Stimulated activated CD4-positive, alpha-beta T cell treated with anti-CD3 and anti-CD28 coated beads, Interleukin-1b, Interleukin-23, amount 100 ng/mL, for 48 hours (primary cell): ENCODE measurements around the gene ARL4D.
A peak's percentile ranks its signal among the peaks of the same experiment; 100 is the strongest.
"Not testable (repeated sequence)": the region's sequence is repeated elsewhere in the genome, so short reads cannot be mapped to it uniquely, and the experiment has no call there.

Experiments used
- DNase-seq: peaks from one replicate; pipeline ENCODE4 v3.0.0-alpha.2; 2020

The ARL4D gene

DNA sequence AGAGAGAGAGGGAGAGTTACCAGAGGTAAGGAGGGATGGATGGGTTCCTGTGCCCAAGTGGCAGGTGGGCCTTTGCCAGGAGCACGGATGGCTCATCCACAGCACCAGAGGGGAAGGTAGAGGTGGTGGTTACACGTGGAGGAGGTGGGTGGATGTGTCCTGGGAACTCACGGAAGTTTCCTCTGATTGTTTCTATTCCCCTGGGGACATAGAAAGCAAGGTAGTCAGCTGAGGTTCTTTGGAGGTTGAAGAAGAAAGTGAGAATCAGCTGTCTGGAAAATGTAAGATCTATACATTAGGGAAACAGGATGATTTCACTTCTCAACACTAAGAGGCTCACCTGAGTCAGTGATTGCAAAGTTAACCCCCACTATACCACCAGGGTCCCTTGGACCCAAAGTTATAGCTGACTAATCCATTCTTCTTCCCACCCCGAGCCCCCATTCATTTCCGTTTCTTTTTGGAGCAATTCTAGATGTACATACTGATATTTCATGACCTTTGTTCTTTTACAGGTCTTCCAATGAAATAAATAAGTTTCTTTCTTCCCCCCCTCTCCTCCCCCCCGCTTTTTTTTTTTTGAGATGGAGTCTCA is 27.5 kb upstream of the ARL4D start:
- DNase-seq: no peak

DNA sequence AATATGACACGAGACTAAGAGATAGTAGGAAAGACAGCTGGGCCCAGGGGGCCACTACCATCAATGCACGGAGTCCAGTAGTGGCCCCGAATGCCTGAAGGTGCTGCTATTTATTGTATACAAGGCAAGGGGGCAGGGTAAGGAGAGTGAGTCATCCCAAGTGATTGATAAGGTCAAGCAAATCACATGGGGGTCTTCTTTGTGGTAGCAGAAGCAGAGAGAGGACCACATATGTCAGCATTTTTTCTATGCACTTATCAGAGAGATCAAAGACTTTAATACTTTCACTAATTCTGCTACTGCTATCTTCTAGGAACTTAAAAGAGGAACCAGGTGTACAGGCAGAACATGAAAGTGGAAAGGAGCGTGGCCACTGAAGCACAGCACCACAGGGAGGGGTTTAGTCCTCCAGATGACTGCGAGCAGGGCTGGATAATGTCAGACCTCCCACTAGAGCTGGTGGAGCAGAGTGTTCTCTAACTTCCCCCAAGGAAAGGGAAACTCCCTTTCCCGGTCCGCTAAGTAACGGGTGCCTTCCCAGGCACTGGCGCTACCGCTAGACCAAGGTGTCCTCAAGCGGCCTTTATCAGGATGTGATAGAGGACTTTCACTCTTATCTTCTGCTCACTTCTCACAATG is 26.4 kb upstream of the ARL4D start:
- no peak for DNase-seq

DNA sequence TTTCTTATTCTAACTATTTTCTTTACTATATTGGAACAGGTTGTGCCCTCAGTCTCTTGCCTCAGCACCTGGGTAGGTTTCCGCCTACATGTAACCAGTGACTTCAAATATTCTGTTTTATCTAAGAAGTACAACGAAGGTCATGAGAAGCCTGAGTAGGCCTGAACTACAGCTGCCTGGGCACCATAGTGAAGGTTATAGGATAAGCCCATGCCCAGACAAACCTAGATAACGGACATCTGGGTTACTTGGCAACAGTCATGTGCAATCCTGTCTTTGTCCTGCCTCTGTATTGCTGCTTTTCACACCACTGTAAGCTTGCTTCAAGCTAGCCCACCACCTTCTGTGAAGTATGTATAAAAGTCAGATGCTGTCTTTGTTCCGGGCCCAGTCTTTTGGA is 25.4 kb upstream of the ARL4D start:
- no peak for DNase-seq

DNA sequence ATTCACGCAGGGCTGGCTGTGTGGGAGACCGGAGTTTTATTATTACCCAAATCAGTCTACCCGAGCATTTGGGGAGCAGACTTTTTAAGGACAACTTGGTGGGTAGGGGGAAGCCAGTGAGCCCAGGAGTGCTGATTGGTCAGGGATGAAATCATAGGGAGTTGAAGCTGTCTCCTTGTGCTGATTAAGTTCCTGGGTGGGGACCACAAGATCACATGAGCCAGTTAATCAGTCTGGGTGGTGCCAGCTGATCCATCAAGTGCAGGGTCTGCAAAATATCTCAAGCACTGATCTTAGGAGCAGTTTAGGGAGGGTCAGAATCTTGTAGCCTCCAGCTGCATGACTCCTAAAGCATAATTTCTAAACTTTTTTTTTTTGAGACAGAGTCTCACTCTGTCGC is 22.9 kb upstream of the ARL4D start:
- DNase-seq: not testable (repeated sequence)

DNA sequence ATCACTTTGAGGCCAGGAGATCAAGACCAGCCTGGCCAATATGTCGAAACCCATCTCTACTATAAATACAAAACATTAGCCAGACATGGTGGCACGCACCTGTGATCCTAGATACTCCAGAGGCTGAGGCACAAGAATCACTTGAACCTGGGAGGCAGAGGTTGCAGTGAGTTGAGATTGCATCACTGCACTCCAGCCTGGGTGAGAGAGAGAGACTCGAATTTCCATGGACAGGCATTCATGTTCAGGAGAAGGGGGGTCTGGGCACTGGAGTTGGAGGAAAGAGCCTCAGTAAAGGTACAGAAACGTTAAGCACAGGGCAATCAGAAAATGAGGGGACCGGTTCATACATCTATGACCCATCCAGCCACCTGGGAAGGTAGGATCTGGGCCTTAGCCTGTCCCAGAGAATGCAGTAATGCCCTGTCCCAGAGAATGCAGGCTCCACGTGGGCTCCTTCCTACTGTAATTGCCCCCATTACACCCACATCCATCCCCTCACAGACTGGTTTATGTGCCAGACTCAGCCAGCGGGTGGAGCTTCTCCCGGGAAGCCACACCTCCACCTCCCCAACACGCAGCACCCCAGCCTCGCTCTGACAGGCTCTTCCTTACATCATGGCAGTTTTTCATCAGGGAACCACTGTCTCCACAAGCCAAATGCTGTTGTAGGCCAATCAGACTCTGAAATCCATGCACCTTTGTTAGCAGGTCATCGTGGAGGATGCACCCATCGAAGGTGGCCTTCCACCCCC is 21.6 kb upstream of the ARL4D start:
- DNase-seq: no peak

DNA sequence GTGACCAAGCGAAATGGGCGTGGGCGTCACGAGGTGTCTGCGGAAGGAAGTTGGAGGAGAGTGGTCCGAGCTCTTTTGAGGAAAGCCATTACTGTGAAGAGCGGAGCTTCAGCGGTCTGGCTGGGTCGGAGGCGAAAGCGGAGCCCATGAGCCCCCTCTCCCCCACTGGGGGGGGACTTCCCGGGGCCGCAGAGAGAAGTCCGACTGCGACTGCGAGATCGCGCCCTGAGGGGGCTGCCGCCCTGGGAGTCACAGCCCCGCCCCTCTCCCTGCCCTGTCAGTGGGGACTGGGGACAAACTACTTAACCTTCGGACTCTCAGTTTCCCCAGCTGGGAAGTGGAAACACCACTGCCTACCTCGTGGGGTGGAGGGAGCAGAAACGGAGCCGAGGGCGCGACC is 20.0 kb upstream of the ARL4D start:
- DNase-seq: no peak

DNA sequence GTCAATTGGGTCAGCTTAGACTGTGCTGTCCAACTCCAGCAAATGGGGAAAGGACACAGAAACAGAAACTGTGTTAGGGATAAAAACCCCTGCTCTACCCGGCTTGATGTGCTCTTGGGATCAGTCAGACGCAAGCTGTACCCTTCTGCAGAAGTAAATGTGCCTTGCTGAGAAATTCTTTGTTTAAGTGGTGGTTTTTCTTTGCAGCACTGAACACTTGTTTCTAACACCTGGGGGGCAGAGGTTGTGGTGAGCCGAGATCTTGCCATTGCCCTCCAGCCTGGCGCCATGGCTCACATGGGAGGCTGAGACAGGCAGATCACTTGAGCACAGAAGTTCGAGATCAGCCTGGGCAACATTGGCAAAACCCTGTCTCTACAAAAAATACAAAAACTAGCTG is 18.5 kb upstream of the ARL4D start:
- no peak for DNase-seq

DNA sequence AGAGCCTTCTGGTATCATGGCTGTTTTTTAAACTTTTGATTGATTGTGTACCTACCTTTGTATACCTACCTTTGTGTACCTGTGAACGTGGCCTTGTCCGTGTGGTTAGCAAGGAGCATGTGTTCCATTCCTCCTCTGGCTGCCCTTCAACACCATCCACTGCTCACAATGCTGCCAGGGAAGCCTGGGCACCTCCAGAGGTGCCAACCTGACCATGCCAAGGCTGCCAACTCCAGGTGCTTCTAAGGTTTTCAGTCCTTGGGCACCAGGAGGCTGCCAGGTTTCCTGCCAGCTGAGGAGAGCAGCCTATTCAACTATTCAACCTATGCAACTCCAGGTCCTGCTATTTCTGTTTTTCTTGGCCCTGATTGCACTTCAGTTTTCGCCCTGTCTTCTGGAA is 17.6 kb upstream of the ARL4D start:
- DNase-seq: no peak

DNA sequence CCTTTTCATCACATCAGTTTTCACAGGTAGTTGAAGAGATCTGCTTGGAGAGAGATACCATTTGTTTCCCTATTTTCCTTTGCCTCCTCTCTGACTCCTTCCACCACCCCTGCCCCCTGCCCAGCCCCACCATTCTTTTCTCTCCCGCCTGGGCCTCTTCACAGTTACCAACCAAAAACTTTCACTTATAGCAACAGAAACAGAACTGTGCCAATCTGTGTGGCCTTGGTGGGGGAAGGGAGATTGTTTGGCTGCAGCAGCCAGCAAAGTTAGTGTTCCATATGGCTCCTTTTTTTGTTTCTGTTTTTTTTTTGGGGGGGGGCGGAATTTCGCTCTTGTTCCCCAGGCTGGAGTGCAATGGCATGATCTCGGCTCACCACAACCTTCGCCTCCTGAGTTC is 17.2 kb upstream of the ARL4D start:
- DNase-seq: no peak

DNA sequence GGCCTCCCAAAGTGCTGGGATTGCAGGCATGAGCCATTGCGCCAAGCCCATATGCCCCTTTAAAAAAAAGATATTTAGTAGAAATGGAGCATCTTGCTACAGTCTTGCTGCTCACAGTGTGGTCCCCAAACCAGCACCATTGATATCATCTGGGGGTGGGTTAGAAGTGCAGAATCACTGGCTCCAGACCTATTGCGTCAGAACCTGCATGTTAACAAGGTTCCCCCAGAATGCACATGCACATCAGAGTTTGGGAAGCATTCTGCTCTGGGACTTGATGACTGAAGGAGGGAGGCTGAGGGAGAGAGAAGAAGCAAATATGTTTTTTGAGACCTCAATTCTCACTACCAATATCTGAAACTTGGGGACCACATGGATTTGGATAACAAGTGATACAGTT is 16.0 kb upstream of the ARL4D start:
- DNase-seq: no peak

DNA sequence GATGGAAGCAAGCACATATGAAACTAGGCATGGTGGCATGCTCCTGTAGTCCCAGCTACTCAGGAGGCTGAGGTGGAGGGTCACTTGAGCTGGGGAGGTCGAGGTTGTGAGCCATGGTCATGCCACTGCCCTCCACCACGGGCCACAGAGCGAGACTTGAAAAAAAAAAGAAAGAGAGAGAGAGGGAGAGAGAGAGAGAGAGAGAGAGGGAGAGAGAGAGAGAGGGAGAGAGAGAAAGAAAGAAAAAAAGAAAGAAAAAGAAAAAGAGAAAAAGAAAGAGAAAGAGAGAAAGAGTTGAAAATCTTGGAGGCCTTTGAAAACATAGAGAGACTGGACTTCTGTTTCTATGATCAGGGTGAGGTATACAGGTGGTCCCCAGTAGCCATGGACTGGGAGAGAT is 15.4 kb upstream of the ARL4D start:
- DNase-seq: no peak

DNA sequence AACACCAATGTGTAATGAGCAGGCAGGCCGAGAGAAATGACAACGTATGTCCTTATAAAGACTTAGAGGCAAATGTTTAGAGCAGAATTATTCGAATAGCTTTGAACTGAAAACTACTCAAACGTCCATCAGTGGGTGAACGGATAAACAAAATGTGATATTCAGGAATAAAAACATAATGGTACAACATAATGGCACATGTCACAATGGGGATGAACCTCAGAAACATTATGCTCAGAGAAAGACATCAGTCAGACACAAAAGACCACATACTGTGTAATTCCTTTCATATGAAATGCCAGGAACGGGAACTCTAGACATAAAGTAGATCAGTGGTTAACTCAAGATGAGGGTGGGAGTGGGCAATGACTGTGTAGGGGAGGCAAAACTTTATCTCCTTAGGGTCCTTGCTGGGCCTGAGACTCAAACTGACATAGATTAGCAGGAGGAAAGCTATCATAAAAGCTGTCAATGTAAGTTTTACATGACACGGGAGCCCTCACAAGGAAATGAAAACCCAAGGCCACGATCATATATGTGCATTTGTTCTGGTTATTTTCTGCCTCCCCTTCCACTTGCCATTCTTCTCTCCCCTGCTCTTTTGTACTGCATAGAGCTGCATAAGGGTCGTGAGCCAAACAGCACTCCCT is 14.8 kb upstream of the ARL4D start:
- DNase-seq: no peak

DNA sequence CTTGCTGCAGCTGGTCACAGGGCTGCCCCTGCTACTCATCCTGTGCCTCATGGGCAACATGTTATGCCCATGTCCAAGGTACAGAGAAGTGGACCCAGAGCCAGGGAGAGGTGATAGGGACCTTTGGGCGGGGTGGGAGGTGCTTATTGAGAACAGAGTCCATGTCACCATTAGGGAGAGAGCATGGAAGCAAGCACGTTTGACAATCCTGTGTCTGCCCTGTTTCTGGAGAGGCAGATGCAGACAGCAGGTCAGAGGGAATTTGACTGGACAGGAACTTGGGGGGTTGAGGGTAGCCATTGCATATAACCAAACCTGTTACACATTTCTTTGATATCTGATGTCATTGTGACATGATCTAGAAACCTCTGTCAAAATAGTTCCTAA is 14.3 kb upstream of the ARL4D start:
- DNase-seq: no peak

DNA sequence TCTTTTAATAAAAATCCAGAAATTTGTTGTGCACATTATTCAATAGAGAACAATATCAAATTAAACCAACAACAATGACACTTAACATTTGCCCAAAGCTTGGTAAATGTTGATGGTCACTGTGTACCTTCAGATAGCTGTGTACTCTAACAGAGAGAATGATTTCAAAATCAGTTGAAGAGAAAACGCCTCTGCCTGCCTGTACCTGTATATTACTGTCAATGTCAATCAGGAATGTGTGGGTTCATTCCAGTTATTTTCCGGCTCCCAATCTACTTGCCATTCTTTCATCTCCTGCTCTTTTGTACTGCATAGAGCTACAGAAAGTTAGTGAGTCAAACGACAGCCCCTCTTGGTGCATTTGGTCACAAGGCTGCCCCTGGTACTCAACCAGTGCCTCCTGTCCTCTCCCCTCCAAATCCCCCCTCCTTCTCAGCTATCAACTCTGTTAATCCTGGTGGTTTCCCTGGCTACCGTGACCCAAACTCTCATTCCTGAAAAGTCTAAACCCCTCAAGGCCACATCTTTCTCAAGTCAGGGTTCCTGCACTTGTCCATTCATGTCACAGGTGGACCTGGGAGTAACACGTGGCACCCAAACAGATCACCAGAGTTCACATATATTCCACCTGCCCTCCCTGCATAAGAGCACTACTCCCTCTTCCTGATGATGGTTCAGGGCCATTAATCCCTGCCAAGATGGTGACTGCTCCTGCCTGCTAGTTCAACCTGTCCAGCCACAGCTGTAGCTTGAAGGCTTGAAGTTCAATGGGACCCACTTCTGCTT is 13.6 kb upstream of the ARL4D start:
- no peak for DNase-seq

DNA sequence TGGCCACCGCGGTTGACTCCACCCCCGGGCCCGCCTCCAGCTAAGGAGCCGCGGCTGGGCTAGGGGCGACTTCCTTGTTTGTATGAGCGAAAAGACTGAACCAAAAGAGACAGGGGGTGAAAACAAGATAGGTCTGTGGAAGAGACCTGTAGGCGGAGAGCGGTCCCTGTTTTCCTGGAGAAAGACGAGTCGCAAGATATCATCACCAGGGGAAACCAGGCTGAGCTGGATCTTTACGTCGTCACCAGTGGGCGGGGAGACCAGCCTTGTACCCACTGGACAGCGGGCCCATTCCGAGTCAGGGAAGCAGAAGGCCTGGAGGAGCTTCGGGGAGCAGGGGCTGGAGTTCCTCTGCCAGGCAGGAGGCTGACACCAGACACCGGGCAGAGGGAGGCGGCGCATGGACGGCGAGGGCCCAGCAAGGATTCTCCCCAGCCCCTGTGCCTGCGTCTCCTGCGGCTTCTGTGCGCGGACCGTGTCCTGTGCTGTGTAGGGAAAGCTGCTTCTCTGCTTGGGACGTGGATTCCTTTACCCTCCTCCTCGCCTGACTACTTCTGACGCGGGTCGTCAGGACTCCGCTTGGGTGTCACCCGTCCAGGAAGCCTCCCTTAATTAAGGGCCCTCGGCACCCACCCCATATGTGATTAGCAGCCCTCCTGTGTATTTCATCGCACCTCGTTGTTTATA is 10.3 kb upstream of the ARL4D start:
- peak; percentile 89 for DNase-seq

DNA sequence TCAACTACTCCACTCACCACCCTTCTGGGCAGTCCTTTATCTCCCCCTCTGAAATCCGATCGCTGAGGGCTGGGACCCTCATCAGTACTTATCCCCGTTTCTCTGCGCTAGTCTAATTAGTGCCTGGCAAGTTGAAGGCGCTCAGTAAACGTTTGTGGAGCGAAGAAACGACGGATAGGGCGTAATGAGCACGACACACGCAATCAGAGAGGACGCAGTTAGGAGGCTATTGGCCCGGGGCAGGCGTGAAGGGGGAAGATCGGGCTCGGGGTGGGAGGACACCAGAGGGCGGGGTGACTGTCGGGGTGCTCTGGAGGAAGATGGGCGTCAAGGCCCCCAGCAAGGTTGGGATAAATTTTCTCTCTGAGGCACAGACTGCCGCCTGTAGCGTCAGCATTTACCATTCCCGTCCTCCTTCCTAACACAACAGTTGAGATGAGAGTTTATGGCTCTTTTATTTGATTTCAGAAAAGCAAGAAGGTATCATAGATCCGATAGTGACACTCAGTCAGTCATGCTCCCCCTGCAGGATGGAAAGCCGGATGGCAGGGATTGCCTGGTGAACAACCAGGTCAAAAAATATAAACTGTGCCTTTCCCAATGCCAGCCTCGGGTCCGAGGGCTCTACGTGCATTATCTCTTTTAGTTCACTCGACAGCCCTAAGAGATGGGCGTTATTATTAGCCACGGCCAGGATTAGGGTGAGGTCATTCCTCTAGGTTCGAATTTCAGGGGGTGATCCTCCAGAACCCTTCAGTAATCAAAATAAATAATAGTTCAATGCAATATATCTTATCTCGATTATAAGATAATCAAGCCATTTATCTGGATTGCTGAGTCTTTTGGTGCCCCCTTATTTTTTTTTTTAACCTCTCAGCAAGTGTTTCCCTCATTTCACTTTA is 9.5 kb upstream of the ARL4D start:
- DNase-seq: peak; percentile 87

DNA sequence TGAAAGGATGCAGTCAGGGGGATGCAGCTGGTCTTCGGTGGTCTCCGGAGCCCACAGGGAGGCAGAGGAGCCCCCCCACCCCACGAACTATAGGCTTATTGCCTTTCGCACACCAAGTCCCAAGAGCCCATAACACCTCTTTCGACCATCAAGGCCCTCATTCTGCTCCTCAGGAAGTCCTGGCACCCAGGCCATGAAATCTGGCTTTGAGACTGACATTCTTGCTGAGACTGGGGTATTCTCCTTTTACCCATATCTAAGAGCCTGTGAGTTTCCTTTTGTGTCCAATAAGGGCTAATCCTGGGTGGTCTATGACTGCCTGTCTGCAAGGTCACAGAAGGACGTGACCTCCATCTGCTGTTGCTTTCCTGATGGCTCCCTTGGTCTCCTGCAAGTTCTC is 6.4 kb upstream of the ARL4D start:
- no peak for DNase-seq

DNA sequence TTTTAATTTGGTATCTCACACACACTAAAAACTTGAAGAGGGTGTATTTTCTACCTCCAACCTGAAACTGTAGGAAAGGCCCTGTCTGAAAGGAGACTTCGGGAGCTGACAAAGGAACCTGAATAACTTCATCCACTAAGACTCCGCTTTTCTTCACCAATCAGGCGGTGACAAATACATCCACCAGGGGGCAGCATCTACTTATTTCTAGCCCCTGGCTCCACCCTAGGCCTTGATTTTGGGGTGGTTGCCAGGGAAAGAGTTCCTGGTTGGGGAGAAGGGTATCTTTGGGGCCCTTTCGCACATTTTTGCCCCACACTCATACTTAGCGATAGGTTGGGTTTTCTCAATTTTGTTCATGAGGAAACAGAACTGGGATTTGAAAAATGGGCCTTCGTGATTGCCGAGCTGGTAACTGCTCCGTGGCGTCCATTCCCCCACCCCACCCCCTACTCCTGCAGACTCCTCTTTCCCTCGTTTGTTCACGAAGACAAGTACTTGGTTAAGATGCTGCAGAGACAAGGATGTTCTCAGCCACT is 4.8 kb upstream of the ARL4D start:
- DNase-seq: peak; percentile 90

DNA sequence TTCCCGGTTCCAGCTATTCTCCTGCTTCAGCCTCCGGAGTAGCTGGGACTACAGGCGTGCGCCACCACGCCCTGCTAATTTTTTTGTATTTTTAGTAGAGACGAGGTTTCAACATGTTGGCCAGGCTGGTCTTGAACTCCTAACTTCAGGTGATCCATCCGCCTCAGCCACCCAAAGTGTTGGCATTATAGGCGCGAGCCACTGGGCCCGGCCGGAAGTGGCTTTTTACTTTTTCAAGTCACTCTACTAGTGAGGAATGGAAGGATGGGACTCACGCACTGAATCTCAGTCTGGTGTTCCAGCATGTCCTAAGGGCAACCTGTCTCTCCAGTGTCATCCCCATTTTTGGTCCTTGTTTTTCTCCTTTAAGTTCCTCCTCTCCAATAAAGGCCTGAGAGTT is 4.1 kb upstream of the ARL4D start:
- not testable (repeated sequence) for DNase-seq

DNA sequence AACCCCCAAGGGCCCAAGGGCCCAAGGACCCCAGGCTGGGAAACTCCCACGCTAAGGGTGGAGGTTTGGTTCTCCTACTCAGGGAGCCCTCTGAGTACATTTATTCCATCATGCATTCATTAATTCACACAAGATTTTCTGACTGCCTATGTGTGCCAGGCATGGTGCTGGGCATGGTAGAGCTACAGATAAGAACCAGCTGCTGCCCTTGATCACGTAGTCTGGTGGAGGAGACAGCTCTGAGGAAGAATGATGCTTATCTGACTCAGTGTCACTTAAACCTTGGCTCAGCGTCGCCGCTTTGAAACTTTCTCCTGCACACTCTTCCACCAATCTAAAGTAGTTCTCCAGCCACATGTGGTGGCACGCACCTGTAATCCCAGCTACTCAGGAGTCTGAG is 3.6 kb upstream of the ARL4D start:
- no peak for DNase-seq

DNA sequence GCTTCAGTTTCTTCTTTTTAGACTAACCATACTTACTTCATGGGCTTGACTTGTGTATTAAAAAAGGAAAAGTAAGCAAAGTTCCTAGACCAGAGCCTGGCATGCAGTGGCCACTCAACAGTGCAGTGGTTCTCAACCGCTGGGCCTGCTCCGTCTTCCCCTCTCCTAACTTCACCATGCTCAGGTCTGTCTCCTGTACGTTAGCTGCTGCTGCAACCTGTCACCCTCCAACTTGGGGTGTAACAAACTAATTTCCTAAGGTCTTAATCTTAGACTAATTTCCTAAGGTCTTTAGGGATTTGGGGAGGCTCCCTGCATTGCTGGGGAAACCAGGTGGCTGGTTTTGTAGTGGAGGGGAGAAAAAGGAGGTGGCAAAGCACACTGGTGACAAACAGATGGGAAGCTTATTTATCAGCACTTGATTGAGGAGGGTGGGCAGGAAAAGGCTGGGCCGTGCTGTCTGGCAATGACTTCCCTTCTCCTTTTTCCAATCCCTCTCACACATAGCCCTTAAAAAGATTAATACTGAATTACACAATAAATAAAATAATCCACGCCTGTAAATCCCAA is 2.2 kb upstream of the ARL4D start:
- no peak for DNase-seq
